HTR-8/SVneo (cell line): ENCODE measurements around the gene VSX1.

ENCODE experiments used
- DNase-seq: peaks from one replicate; pipeline ENCODE4 v3.0.0; 2011; ENCODE audit warnings: low spot score, mixed read lengths; ENCODE audit not compliant: insufficient read length
- FAIRE-seq: peaks from 2 replicates; lab custom pipeline; 2011; peaks lifted over from hg19 to GRCh38; lab: Jason Lieb, UNC

Gene VSX1

DNA sequence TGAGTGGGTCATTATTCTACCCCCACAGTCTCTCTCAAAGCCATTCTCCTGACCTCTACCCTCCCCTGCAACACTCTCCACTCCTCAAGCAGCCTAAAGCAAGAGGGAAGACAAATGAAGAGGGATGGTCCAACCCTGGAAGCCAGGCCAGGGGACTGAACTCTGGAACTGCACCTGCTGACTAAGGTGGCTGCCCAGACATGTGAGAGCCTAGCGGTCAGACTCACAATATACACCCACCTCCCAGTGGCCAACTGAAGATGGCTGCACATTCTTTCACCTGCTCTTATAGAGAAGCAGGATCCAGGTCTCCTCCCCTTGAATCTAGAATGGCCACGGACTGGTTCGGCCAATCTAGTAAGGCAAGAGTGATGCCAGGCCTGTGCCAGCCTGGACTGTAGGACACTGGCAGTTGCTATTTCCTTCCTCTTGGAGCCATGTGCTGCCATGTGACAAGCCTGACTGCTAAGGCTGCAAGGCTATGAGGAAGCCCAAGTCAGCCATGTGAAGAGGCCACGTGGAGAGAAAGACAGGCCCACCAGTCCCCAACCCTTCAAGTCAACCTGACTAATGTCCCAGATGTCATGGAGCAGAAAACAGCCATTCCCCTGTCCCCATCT lies 55.8 kb downstream of the VSX1 start:
- FAIRE-seq (no peak), DNase-seq (no peak)
